ENCODE data around the gene C2CD2. TPM values are rescaled to one million over a fixed set of nuclear protein-coding genes. Genes with fewer than 3 reads are reported as not detected.

C2CD2 gene
- total RNA-seq, 3 donors from 2014 or later = 9.4 to 29.1 (median 17.8) TPM

DNA sequence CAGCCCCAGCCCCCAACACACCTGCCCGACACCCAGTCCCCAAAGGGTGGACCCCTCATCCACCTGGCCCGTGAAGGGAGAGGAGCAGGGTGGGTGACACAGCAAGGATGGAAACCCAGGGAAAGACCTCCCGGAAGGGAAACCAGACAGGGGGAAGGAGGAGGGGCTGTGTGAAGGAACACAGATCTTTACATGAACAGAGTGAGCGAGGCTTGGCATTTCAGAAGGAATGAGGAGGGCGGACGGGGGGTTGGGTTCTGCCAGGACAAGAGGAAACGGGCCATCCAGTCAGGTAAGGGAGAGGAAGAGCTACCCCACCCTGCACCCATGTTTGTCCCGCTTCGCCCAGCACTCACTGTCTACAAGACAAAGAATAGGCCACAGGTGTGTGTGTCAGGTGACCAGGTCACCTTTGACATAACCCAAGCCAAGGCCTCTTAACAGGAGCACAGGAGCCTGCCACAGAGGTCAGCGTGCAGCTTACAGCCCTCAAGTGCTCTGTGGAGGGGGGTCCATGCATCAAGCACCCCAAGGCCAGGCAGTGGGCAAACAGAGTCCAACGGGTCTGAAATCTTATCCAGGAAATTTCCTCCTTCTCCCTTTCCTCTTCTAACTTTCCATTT, 56.7 kb downstream of the C2CD2 start:
- intact Hi-C loops (cut with DNase I, micrococcal nuclease) = no loop called here
- no peaks in the 10 kb centered on the region for H3K36me3 ChIP-seq (ENCODE audit: low read depth)
- TF ChIP-seq, protein P1, sequence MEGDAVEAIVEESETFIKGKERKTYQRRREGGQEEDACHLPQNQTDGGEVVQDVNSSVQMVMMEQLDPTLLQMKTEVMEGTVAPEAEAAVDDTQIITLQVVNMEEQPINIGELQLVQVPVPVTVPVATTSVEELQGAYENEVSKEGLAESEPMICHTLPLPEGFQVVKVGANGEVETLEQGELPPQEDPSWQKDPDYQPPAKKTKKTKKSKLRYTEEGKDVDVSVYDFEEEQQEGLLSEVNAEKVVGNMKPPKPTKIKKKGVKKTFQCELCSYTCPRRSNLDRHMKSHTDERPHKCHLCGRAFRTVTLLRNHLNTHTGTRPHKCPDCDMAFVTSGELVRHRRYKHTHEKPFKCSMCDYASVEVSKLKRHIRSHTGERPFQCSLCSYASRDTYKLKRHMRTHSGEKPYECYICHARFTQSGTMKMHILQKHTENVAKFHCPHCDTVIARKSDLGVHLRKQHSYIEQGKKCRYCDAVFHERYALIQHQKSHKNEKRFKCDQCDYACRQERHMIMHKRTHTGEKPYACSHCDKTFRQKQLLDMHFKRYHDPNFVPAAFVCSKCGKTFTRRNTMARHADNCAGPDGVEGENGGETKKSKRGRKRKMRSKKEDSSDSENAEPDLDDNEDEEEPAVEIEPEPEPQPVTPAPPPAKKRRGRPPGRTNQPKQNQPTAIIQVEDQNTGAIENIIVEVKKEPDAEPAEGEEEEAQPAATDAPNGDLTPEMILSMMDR (IDR thresholded peaks at IDR 0.05) = no peak
- ATAC-seq (no peak), DNase-seq (no peak)
- no peak overlapping the region for H3K4me3 ChIP-seq
- H3K9me3 ChIP-seq = no peaks in the 10 kb centered on the region
- no peaks in the 10 kb centered on the region for H3K4me1 ChIP-seq (ENCODE audit: low read depth)

DNA sequence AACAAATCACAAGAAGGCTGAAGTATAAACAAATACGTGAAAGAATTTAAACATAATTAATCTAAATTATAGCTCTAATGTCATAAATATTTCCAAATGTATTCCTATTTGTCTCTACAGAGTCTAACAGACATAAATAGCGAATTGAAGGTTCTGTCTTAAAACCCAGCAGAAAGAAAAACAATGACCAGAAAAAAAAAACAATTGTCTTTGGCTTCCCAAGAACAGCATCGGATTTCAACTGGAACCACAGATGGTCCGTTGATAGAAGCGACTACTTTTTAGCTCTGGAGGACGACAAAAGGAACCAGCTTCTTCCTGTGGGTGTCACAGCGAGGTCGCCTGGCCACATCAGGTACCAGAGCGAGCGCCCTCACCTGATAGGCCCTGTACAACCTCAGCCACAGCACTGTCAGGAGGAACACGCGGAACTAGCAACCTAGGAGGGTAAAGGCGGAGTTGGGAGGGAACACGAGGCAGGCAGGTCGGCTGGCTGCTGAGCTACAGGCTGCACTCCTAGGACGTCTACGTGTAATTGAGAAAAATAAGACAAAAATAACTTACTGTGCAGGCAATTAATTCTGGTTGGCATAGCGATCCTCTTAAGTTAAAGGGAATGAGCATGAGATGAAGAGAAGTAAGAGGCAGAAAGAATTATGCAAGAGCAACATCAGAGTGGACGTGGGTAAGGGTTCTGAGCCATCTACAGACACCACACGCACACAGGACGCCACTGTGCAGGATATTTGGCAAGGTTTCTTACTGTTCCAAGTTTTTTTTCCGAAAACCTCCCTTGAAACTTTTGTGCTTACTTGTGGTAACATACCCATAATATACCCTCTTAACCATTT, 58.0 kb downstream of the C2CD2 start:
- Histone ChIP-seq H3K9me3 (no peaks in the 10 kb centered on the region), H3K4me3 (no peak overlapping the region), H3K36me3 (ENCODE audit: low read depth) (no peaks in the 10 kb centered on the region), H3K4me1 (ENCODE audit: low read depth) (no peaks in the 10 kb centered on the region)
- DNase-seq = peak in 1 of 3 donors; percentile 29
- TF ChIP-seq, protein P1 (IDR thresholded peaks at IDR 0.05) = no peak
- peak; percentile 59 for ATAC-seq
- intact Hi-C loops (cut with DNase I, micrococcal nuclease) = no loop called here

DNA sequence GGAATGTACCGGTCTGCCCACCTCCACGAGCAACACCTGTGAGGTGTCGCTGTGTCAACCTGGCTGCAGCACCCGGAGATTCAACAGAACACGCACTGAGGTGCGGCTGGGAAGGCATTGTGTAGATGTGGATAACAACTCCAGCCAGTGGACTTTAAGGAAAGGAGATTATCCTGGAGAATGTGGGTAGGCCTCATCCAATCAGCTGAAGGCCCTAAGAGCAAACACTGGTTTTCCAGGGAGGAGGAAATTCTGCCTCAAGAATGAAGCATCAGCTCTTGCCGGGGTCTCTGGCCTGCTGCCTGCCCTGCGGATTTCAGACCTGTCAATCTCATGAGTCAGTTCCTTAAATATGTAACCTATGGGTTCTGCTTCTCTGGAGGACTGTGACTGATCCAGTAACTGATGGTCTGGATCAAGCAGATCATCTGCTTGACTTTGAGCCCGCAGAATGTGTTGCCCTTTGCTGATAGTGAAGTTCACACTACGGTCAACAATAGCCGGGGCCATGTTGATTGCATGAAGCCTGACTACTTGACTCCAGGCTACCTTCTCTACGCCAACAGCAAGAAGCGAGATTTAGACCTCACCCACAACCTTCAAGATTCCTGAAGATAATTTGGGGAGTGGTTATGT, 58.8 kb downstream of the C2CD2 start:
- no peak for DNase-seq
- Histone ChIP-seq H3K36me3 (ENCODE audit: low read depth) (no peaks in the 10 kb centered on the region), H3K4me3 (no peak overlapping the region), H3K4me1 (ENCODE audit: low read depth) (no peaks in the 10 kb centered on the region), H3K9me3 (no peaks in the 10 kb centered on the region)
- no peak for ATAC-seq
- intact Hi-C loops (cut with DNase I, micrococcal nuclease) = no loop called here
- TF ChIP-seq, protein P1 (IDR thresholded peaks at IDR 0.05) = no peak

DNA sequence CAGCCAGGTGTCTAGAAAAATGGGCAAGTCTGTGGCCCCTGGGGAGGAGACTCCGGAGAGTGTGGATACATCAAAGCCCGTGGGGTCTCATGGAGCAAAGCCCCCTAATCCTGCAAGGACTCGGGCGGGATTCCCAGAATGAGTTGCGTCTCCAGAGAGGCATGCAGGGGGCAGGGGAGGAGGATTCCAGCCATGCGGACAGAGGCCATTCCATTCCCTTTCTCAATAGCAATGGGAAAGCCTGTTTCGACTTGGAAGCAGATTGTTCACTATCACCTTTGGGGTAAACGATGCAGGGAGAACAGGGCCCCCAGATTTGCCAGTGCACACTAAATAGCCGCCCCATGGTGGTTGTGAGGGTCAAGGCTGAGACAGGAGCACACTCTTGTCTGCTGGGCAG, 59.3 kb downstream of the C2CD2 start:
- no peak for ATAC-seq
- TF ChIP-seq, protein P1 (IDR thresholded peaks at IDR 0.05) = no peak
- DNase-seq = no peak
- intact Hi-C loops (cut with DNase I, micrococcal nuclease) = no loop called here
- Histone ChIP-seq H3K36me3 (ENCODE audit: low read depth) (no peaks in the 10 kb centered on the region), H3K9me3 (no peaks in the 10 kb centered on the region), H3K4me3 (no peak overlapping the region), H3K4me1 (ENCODE audit: low read depth) (no peaks in the 10 kb centered on the region)

DNA sequence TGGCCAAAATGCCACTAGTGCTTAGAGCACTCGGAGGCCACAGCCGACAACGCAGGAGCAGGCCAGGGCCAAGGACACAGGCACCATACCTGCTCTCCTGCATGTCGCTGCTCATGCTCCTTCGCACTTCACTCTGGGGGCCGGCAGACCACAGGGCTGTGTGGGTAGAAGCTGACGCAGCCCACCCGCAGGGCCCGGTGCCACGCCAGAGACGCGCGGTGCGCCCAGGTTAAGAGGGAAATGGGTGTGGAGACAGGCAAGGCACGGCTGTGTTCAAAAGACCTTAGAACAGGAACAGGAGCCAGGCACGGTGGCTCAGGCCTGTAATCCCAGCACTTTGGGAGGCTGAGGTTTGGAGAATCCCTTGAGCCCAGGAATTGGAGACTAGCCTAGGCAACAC, 61.1 kb downstream of the C2CD2 start:
- DNase-seq (no peak), ATAC-seq (no peak)
- intact Hi-C loops (cut with DNase I, micrococcal nuclease) = no loop called here

More for the DNA sequence above, 61.1 kb downstream of the C2CD2 start:
- no peak overlapping the region for H3K4me3 ChIP-seq
- peaks cover 2% of the 10 kb centered on the region for H3K4me1 ChIP-seq (ENCODE audit: low read depth)
- H3K36me3 ChIP-seq (ENCODE audit: low read depth) = no peaks in the 10 kb centered on the region
- no peaks in the 10 kb centered on the region for H3K9me3 ChIP-seq
- TF ChIP-seq, protein P1 (IDR thresholded peaks at IDR 0.05) = no peak

Data from mucosa of descending colon (tissue), 3 donors.